GM19397 (cell line): ENCODE results near the gene LYPD1.

Source experiments
- ATAC-seq: cut with Tn5 transposase; IDR thresholded peaks from one replicate; pipeline ENCODE4 v1.9.1; 2021; ENCODE audit warnings: mild to moderate bottlenecking, moderate library complexity; ENCODE audit not compliant: unreplicated experiment

The LYPD1 gene

GRCh38 chr2:132668987-132669907 is 758 bp downstream of the LYPD1 start:
- no peak for ATAC-seq

GRCh38 chr2:132668189-132668823 is 1.7 kb downstream of the LYPD1 start:
- no peak for ATAC-seq

- ATAC-seq: no peak
Measured at GRCh38 chr2:132667706-132668105, 2.3 kb downstream of the LYPD1 start.

- no peak for ATAC-seq
Measured at GRCh38 chr2:132665401-132666140, 4.4 kb downstream of the LYPD1 start.

GRCh38 chr2:132664096-132664495 is 5.9 kb downstream of the LYPD1 start:
- no peak for ATAC-seq

GRCh38 chr2:132662732-132663131 is 7.3 kb downstream of the LYPD1 start:
- no peak for ATAC-seq

- ATAC-seq: no peak
Measured at GRCh38 chr2:132659331-132659730, 10.7 kb downstream of the LYPD1 start.

GRCh38 chr2:132656266-132656975 is 13.6 kb downstream of the LYPD1 start:
- ATAC-seq: no peak

- ATAC-seq: no peak
Measured at GRCh38 chr2:132654968-132655367, 15.0 kb downstream of the LYPD1 start.

- ATAC-seq: no peak
Measured at GRCh38 chr2:132654335-132654734, 15.7 kb downstream of the LYPD1 start.

- ATAC-seq: no peak
Measured at GRCh38 chr2:132652474-132652873, 17.5 kb downstream of the LYPD1 start.

- ATAC-seq: no peak
Measured at GRCh38 chr2:132651115-132652045, 18.6 kb downstream of the LYPD1 start.

- ATAC-seq: no peak
Measured at GRCh38 chr2:132646540-132647108, 23.4 kb downstream of the LYPD1 start.

- no peak for ATAC-seq
Measured at GRCh38 chr2:132645722-132646539, 24.1 kb downstream of the LYPD1 start.

- no peak for ATAC-seq
Measured at GRCh38 chr2:132645176-132645575, 24.8 kb downstream of the LYPD1 start.

- no peak for ATAC-seq
Measured at GRCh38 chr2:132642415-132642814, 27.6 kb downstream of the LYPD1 start.

- ATAC-seq: no peak
Measured at GRCh38 chr2:132641819-132642218, 28.2 kb downstream of the LYPD1 start.

- ATAC-seq: no peak
Measured at GRCh38 chr2:132640116-132640515, 29.9 kb downstream of the LYPD1 start.
